Measurements from ENCODE around the gene CDKN3.
"Not testable (repeated sequence)": the region's sequence is repeated elsewhere in the genome, so short reads cannot be mapped to it uniquely, and the experiment has no call there.

Gene CDKN3

DNA sequence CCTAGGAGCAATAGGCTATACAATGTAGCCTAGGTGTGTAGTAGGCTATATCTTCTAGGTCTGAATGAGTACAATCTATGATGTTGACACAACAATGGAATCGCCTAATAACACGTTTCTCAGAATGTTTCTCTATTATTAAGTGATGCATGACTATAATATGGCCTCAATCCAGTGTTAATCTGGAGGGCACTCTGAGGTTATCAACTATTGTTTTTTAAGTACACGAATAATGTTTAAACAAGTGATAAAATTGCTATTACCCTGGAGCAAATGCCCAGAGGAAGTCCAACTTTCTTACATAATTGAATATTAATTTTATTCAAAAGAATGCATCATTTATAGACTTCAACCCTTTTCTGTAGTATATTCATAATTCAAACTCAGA is 60.8 kb downstream of the CDKN3 start:
- no peak for DNase-seq (ENCODE audit: low read depth)
- no peak overlapping the region for H3K4me3 ChIP-seq (ENCODE audit: low read length)
- TF ChIP-seq, protein P1, sequence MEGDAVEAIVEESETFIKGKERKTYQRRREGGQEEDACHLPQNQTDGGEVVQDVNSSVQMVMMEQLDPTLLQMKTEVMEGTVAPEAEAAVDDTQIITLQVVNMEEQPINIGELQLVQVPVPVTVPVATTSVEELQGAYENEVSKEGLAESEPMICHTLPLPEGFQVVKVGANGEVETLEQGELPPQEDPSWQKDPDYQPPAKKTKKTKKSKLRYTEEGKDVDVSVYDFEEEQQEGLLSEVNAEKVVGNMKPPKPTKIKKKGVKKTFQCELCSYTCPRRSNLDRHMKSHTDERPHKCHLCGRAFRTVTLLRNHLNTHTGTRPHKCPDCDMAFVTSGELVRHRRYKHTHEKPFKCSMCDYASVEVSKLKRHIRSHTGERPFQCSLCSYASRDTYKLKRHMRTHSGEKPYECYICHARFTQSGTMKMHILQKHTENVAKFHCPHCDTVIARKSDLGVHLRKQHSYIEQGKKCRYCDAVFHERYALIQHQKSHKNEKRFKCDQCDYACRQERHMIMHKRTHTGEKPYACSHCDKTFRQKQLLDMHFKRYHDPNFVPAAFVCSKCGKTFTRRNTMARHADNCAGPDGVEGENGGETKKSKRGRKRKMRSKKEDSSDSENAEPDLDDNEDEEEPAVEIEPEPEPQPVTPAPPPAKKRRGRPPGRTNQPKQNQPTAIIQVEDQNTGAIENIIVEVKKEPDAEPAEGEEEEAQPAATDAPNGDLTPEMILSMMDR (conservative IDR thresholded peaks at IDR 0.05; ENCODE audit: low read length): no peak

DNA sequence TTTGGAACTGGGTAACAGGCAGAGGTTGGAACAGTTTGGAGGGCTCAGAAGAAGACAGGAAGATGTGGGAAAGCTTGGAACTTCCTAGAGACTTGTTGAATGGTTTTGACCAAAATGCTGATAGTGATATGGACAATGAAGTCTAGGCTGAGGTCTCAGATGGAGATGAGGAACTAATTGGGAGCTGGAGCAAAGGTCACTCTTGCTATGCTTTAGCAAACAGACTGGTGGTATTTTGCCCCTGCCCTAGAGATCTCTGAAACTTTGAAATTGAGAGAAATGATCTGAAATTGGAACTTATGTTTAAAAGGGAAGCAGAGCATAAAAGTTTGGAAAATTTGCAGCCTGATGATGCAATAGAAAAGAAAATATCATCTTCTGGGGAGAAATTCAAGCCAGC is 61.7 kb downstream of the CDKN3 start:
- not testable (repeated sequence) for DNase-seq (ENCODE audit: low read depth); H3K4me3 ChIP-seq (ENCODE audit: low read length)

DNA sequence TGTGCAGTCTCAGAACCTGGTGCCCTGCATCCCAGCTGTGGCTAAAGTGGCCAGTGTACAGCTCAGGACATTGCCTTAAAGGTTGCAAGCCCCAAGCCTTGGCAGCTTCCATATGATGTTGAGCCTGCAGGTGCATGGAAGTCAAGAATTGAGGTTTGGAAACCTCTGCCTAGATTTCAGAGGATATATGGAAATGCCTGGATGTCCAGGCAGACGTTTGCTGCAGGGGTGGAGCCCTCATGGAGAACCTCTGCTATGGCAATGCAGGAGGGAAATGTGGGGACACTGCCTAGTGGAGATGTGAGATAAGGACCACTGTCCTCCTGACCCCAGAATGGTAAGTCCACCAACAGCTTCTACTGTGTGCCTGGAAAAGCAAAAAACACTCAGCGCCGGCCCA is 62.3 kb downstream of the CDKN3 start:
- no peak for DNase-seq (ENCODE audit: low read depth)
- no peak overlapping the region for H3K4me3 ChIP-seq (ENCODE audit: low read length)
- TF ChIP-seq, protein P1 (conservative IDR thresholded peaks at IDR 0.05; ENCODE audit: low read length): no peak

- H3K4me3 ChIP-seq (ENCODE audit: low read length): no peak overlapping the region
- TF ChIP-seq, protein P1 (conservative IDR thresholded peaks at IDR 0.05; ENCODE audit: low read length): no peak
- DNase-seq (ENCODE audit: low read depth): no peak
Observed at GRCh38 chr14:54462048-54462447, 65.2 kb downstream of the CDKN3 start.

- TF ChIP-seq, protein P1 (conservative IDR thresholded peaks at IDR 0.05; ENCODE audit: low read length): no peak
- no peak overlapping the region for H3K4me3 ChIP-seq (ENCODE audit: low read length)
- no peak for DNase-seq (ENCODE audit: low read depth)
Observed at GRCh38 chr14:54465654-54466053, 68.8 kb downstream of the CDKN3 start.

GRCh38 chr14:54467280-54467679 is 70.5 kb downstream of the CDKN3 start:
- TF ChIP-seq, protein P1 (conservative IDR thresholded peaks at IDR 0.05; ENCODE audit: low read length): no peak
- no peak overlapping the region for H3K4me3 ChIP-seq (ENCODE audit: low read length)

More at GRCh38 chr14:54467280-54467679, 70.5 kb downstream of the CDKN3 start:
- no peak for DNase-seq (ENCODE audit: low read depth)

Measured in AG10803 (cell line).